NOMO-1 (cell line): Measurements from ENCODE around the gene GRAP.

Source experiments
- DNase-seq, 2 experiments: peaks; one replicate each; lab custom pipeline; 2025; ENCODE audit not compliant: unreplicated experiment in 2 of 2; lab: John Stamatoyannopoulos, UW

GRAP gene

GRCh38 chr17:19004421-19005136 lies 42.2 kb downstream of the GRAP start, which contains the start of gene FAM83G:
TSS of gene FAM83G (minus strand) at chr17:19004764. CDS start at chr17:19004041, 723 bp downstream.
- peak; percentile 63 to 73 for DNase-seq

DNA sequence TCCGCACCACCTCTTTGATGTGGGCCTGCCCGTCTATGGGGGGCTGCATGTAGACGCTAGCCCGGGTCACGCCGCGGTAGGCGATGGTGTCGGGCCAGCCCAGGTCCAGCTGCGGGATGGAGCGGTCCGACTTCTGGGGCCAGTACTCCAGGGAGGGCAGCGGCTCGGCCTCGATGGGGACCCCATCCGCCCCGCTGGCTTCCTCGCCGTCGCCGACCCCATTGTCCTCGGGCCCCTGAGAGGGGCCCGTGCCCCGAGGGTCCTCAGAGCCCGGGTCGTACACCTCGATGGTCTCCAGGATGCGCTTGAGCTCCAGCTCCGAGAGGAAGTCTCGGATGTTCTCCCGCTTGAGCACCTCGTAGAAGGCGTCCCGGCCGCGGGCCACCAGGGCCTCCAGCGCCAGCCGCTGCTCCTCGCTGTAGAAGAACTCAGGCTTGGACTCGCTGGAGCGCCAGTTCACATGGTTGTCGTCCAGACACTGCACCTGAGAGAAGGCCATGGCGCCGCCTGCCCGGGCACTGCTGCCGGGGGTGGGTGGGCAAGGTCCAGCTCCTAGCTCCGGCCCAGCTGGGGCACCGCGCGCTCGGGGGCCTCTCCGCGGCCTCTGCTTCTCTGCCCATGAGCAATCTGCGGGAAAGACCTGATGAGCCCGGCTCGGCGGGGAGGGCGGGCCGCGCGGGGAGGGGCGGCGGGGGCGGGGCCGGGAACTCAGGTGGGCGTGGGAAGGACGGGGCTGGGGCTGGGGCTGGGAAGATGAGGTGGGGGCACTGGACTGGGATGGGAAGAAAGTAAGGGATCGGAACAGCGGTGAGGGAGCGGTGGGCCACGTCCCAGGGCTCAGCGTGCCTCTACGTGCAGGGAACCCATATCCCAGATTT lies 43.0 kb downstream of the GRAP start:
- no peak for DNase-seq

- DNase-seq: no peak
Observed at GRCh38 chr17:19002805-19003542, 43.8 kb downstream of the GRAP start.

GRCh38 chr17:19001907-19002590 lies 44.7 kb downstream of the GRAP start:
- no peak for DNase-seq

- DNase-seq: no peak
Observed at GRCh38 chr17:19000531-19001325, 46.0 kb downstream of the GRAP start.

- DNase-seq: no peak
Observed at GRCh38 chr17:18999911-19000310, 46.8 kb downstream of the GRAP start.

GRCh38 chr17:18999394-18999793 lies 47.4 kb downstream of the GRAP start:
- no peak for DNase-seq

- DNase-seq: no peak
Observed at GRCh38 chr17:18997650-18998196, 49.0 kb downstream of the GRAP start.

- DNase-seq: no peak
Observed at GRCh38 chr17:18996458-18996857, 50.3 kb downstream of the GRAP start.

DNA sequence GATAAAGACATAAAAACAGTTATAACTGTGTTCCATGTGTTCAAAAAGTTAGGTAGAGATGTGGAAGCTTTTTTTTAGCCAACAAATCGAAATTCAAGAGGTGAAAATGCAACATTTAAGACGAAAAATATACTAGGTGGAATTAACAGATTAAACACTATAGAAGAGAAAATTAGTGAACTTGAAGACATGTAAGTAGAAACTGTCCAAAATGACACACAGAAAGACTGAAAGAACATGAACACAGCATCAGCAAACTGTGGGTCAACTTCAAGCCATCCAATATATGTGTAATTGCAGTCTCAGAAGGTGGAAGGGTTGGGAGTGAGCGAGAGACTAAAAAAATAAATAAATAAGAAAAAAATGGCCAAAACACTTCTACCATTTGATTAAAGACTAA lies 51.5 kb downstream of the GRAP start:
- no peak for DNase-seq

DNA sequence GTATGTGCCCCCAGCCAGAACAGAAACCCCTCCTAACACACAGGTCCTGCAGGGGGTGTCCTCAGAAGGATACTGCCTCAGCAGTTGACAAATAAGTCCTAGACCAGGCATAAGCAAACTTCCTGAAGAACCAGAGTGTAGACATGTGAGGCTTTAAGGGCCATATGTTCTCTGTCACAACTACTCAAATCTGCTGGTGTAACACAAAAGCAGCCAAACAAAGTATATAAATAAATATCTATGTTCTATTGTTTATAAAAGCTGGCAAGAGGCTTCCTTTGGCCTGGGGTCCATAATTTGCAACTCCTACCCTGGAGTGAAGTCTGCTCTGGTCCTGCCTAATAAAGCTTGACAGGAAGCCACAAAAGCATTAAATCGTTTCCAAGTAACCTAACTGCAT lies 52.1 kb downstream of the GRAP start:
- DNase-seq: no peak

GRCh38 chr17:18993905-18994526 lies 52.7 kb downstream of the GRAP start:
- DNase-seq: no peak

- no peak for DNase-seq
Observed at GRCh38 chr17:18992454-18993130, 54.2 kb downstream of the GRAP start.

- no peak for DNase-seq
Observed at GRCh38 chr17:18991531-18992315, 55.0 kb downstream of the GRAP start.

- DNase-seq: no peak
Observed at GRCh38 chr17:18990331-18990730, 56.4 kb downstream of the GRAP start.

GRCh38 chr17:18988546-18989173 lies 58.1 kb downstream of the GRAP start:
- no peak for DNase-seq

DNA sequence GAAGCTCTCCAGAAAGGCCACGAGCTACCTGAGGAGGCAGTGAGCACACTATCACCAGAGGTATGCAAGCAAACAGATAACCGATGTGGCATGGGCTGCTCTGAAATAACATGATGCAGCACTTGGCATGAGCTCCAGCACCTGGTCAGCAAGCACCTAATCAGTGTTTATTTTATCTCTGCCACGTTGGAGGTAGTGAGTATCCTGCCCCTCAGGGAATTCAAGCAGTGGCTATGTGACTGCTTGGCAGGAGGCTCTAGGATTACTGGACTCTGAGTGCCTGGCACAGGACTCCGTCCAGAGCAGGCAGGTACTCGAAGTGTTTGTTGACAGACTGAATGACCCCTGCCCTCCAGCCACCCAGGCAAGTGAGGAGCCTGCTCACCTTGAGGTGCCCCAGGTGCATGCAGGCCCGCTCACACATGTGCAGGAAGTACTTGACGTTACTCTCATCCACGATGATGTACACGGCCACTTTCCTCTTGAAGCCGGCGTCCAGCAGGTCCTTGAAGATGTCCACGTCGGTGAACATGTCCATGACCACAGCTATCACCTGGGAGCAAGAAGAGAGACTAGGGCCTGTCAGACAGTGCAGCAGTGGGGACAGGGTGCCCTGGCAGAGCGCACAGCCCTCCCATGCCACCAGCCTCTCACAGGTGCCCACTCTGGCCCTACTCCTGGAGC lies 58.8 kb downstream of the GRAP start:
- DNase-seq: no peak
